Lung microvascular endothelial cell (primary cell): Measurements from ENCODE around the gene LIPG. TPM values are rescaled to one million over a fixed set of nuclear protein-coding genes. Genes with fewer than 3 reads are reported as not detected.

Experiments used
- DNase-seq, 2 donors: peaks; one replicate each; pipeline versions ENCODE4 v3.0.0 to v3.0.0-alpha.2; 2010; ENCODE audit warnings: low read depth in 2 of 2
- total RNA-seq: library from RNA; depleted of rRNA; stranded (reverse); fragments of >200 nt; gene quantifications from 2 replicates; pipeline ENCODE4 v1.2.1, GENCODE V29; 2014

LIPG gene
- total RNA-seq, 1 donor from 2014 or later, result 0.40 TPM

DNA sequence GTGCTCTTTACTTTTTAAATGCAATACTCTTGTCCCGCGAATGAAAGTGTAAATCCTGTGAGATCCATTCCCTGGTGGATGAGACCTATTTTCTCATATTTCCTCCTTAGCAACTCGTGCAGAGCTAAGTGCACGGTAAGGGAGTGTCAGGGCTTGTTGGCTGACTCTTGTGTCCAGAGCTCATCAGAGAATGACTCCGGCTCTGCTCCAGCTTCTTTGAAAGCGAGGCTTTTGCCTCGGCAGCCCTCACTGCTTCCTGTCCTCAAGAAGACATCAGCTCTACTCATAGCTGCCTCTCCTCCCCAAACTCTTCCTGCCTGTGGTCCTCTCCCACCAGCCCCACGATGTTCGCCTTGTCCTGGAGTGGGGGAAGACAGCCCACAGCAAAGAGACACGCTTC lies 70.7 kb downstream of the LIPG start:
- DNase-seq, result no peak

DNA sequence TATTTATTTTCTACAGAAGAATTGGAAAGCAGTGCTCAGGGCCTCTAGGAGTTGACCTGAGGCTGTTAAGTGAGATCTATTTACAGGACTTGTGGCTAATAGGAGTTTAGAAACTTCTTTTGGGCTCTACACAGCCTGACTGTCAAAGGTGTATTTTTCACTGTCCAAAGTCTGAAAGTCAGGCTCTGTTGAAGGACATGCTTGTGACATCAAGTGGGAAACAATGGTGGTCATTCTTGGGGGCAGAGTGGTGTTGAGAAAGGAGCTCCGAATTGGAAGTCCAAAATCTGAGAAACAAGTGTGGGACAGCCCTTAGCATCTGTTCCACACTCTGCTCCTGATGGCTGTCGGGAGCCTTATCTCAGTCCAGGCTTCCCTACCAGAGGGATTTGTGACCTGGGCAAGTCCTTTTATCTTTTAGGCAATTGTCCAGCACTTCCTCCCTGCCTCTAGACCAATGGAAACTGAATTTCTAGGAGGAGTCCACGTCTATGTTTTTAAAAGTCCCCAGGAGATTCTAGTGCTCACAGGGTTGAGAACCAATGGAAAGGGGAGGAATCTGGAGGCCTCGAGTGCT lies 76.4 kb downstream of the LIPG start:
- DNase-seq, result no peak

DNA sequence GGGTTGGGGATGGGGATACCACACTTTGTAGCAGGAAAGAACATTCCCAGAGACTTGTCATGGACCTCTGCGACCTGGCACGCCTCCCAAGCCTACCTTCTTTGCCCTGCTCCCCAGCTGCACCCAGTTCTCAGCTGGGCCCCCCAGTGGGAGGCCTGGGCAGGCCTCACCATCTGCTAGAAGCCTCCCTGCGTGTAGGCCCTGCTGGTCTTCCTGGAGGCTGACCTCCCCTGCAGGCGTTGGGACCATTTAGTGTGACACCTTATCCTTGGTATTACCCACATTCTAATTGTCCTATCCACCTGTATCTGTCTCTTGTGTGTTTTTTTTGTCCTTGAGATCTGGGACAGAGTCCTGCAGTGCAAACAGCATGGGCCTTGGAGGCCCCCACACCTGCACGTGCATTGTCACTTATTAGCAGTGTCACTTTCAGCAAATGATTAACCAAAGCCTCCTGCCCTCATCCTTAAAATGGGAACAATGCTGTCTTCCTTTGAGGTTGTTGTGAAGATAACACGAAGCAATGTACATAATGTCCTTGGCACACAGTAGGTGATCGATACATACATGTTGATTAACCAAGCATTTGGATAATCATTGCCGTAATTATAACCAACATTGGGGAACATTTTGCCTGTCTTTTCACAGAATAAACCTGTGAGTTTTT lies 77.2 kb downstream of the LIPG start:
- DNase-seq, result no peak

DNA sequence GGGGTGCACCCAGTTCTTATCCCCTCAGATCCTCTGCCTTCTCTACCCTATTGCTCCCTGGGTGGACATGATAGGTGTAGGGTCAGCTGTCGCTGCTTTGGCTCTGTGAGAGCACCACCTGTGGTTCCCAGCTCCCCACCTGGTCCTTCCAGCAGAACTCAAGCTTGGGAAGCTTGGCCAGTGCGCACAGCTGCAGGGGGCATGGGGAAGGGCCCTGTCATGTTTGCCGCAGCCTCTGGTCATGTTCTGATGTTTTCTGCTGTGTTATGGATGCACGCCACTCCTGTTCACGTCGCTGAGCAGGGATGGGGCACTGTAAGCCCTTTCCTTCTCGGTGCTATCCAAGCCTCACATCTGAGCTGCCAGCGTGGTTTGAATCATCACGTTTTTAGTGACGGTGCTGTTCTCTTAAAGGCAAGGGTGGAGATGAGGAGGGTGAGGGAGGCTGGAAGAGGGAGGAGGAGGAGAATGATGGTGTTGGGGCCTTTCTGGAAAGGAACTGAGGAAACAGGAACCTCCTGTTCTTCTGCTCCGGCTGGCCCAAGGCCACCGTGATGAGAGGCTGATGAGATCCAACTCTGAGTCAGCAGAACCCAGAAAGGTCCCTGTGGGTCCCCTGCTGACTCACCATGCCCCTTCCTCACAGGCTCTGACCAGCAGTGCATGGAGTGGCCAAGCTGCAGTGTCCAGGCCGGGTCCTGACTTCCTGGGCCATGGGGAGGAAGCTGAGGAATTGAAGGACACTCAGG lies 78.0 kb downstream of the LIPG start:
- DNase-seq, result peak; percentile 5 to 59

DNA sequence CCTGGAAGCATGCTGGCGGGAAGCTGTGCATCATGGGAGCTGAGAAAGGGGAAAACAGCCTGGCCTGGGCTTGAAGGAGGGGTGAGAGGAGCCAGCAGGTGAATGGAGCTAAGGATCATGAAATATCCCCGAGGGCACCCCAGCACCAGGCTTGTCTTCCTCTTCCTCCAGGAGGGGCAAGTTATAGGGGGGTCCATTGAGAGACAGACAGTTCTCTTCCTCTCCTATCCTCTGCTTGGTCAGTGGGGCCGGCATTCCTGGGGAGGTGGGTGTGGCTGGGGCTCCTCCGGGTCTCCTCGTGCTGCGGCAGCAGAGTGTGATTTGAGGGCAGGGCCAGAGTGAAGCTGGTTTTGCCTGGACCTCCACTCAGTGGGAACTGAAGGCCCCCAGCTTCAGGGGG lies 78.9 kb downstream of the LIPG start:
- no peak for DNase-seq

DNA sequence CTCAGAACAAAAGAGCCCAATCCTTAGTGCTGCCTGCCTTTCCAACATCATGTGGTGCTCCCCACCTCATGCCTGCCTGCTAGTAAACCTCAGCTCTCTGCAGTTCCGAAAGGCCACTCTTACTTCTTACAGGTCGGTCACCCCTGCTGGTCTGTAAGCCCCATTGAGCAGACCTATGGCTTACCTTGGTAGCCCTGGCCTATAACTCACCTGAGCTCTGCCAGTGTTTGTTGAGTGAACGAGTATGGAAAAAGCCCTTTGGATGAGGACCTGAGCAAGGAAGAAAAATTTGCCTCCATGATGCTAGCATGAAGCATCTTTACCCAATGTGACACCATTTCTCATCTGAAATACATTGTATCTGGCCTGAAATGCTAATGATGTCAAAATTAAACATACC lies 83.3 kb downstream of the LIPG start:
- DNase-seq, result no peak

DNA sequence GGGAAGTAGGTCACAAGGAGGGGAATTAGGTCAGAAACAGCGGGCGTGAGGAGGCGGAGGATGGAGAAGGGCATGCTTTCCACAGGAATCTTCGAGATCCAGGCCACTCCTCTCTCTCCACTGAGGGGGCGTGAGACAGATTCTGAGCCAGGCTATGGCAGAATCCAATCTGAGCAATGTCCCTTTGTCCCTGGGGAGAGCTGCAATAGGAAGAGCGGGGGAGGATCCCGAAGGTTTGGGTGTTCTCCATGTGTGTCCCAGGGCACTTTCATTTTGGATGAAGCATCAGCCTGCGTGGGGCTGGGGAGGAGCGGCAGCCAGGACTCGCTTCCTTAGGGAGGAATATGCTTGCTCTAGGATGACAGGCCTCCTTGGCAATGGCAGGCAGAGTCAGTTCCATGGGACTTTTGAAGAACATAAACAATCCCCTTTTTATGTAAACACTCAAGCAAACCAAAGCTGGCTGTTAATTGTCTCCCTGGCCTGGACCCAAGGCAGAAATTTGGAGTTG lies 84.0 kb downstream of the LIPG start:
- no peak for DNase-seq

DNA sequence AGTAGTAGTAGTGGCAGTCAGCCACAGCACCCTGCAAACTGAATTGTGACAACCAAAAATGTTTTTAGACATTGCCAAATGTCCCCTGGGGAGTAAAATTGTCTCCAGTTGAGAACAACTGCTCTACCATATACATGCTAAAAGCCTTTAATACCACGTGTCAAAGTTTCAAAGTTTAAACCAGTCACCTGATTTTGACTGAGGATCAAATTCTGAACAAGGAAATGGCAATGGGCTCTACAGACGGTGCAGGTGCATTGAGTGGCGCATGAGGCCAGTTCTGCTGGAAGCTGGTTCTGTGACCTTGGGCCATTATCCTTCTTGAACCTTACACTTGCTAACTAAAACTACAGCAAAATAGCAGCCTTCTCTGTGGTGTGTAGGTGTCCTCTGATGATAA lies 85.0 kb downstream of the LIPG start:
- DNase-seq, result no peak

DNA sequence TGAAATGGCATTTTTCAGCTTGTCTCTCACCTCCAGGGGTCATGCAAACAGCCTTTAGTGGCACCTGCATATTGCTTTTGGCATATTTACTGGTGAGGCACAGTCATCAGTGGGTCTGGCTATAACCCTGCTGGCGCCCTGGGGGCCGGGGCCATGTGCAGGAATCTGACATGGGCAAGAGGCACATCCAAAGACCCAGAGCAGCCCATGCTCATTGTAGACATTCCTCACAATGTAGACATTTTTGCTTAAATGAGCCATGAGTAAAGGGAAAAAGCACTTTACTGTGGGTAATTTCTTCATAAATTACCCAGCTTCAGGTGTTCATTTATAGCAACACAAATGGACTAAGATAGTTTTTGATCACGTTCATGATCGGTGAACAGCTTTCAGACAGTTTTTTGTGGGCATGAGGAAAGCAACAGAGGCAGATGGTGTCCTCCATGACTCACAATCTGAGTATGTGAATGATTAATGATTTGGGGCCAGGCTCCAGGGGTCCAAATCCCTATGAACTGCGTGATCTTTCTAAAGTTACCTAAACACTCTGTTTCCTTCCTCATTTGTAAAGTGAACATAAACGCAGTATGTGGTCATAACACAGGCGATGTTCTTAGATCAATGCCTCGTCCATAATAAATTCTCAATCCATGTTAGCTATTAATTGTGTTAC lies 85.8 kb downstream of the LIPG start:
- DNase-seq, result peak; percentile 32 to 79

DNA sequence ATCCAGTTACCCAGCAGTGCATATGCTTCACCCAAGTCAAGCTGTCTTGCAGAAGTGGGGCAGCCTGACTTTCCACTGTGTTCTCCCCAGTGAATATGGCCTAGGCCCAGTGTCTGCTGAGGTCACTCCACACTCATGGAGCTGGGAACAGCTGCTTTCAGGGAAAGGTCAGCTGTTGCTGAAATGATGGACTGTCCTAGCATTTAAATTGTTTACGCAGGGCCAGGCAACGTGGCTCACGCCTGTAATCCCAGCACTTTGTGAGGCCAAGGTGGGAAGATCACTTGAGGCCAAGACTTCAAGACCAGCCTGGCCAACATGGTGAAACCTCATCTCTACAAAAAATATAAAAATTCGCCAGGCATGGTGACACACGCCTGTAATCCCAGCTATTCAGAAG lies 86.5 kb downstream of the LIPG start:
- DNase-seq, result no peak

Other genes with a start within 250 kb of the LIPG start
- gene DYM, start 101.4 kb upstream of the LIPG start, total RNA-seq, result 16.1 and 20.4 TPM in 2 replicates
- 7.6 and 12.3 TPM in 2 replicates for gene C18orf32, start 74.8 kb upstream of the LIPG start, total RNA-seq
- gene RPL17, start 69.6 kb upstream of the LIPG start, total RNA-seq, result 1,879 and 1,906 TPM in 2 replicates